IPS-18a (cell line): ENCODE data around the gene POTEM.
"Not testable (repeated sequence)": the region's sequence is repeated elsewhere in the genome, so short reads cannot be mapped to it uniquely, and the experiment has no call there.

ENCODE experiments used
- H3K27ac ChIP-seq: one replicate; pipeline ENCODE4 v1.5.1; 2013; ENCODE audit warnings: low read length
- H3K27me3 ChIP-seq: one replicate; pipeline ENCODE4 v1.6.1; 2013; ENCODE audit warnings: mild to moderate bottlenecking, low read length; ENCODE audit not compliant: control insufficient read depth, insufficient read depth
- H3K36me3 ChIP-seq: one replicate; pipeline ENCODE4 v1.6.1; 2013; ENCODE audit warnings: low read depth, low read length; ENCODE audit not compliant: control insufficient read depth
- H3K4me1 ChIP-seq: one replicate; pipeline ENCODE4 v1.6.1; 2013; ENCODE audit warnings: low read depth, low read length; ENCODE audit not compliant: control insufficient read depth
- H3K4me3 ChIP-seq: one replicate; pipeline ENCODE4 v1.5.1; 2013; ENCODE audit warnings: low read length
- H3K9ac ChIP-seq: one replicate; pipeline ENCODE4 v1.6.1; 2013; ENCODE audit warnings: mild to moderate bottlenecking, low read length, moderate library complexity
- H3K9me3 ChIP-seq: one replicate; pipeline ENCODE4 v1.6.1; 2013; ENCODE audit warnings: low read depth, low read length; ENCODE audit not compliant: control insufficient read depth

Gene POTEM

DNA sequence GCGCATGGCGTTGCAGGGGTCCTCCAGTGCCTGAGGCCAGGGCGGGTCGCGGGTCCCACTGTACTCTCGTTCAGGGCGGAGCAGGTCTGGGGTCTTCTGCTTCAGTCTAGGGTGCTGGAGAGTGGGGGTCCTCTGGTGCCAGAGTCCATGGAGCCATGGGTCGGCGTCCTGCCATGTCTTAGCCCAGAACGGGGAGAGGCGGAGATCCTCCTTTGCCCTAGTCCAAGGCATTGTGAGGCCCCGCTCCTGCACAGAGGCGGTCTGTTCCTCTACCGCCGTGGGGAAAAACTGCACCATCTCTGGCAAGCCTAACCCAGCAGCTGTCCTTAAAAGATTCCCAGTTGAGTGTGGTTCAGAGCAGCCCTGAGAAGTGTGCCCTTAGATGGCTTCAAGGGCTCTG is 71.6 kb downstream of the POTEM start:
- not testable (repeated sequence) for H3K9me3 ChIP-seq, H3K9ac ChIP-seq, H3K27ac ChIP-seq, H3K36me3 ChIP-seq, H3K4me1 ChIP-seq, H3K27me3 ChIP-seq, H3K4me3 ChIP-seq

- not testable (repeated sequence) for H3K9ac ChIP-seq, H3K36me3 ChIP-seq, H3K4me1 ChIP-seq, H3K9me3 ChIP-seq, H3K4me3 ChIP-seq, H3K27ac ChIP-seq, H3K27me3 ChIP-seq
Measured at GRCh38 chr14:19043384-19043783, 76.2 kb downstream of the POTEM start.
